Loucy (cell line): ENCODE results near the gene SLC6A20.

Experiments used
- CTCF ChIP-seq: fragments of 200-600 bp; sonication (generic); conservative IDR thresholded peaks from 2 replicates; pipeline ENCODE4 v1.5.1; 2014; ENCODE audit warnings: mild to moderate bottlenecking, antibody characterized with exemption, low read length
- EZH2phosphoT487 ChIP-seq: fragments of 200-600 bp; IDR thresholded peaks from 2 replicates; pipeline ENCODE4 v1.6.1; 2018; ENCODE audit warnings: antibody characterized with exemption, mild to moderate bottlenecking, moderate library complexity, borderline replicate concordance

GRCh38 chr3:45751537-45752242 lies 44.6 kb downstream of the SLC6A20 start:
- TF ChIP-seq CTCF (no peak), EZH2phosphoT487 (no peak)
